ENCODE measurements around the gene NSL1.

The NSL1 gene

DNA sequence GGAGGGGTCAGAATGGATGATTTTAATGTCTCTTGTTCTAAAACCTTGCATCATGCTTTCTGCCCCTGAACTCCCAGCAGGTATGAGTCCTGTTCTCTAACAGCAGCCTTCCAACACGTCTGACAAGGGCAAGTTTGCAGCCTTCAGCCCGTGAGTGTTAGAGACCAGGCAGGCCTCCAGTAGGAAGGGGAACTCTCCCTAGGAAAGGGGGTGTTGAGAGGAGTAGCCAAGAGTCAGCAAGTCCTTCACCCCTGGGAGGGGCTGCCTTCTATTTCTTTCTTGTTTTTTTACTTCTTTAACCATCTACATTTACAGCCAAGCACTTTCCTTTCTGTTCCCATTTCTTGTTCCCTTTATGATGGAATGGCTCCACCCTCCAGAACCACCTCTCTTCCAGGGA is 106.1 kb downstream of the NSL1 start:
- DNase-seq (ENCODE audit: low read depth): no peak

DNA sequence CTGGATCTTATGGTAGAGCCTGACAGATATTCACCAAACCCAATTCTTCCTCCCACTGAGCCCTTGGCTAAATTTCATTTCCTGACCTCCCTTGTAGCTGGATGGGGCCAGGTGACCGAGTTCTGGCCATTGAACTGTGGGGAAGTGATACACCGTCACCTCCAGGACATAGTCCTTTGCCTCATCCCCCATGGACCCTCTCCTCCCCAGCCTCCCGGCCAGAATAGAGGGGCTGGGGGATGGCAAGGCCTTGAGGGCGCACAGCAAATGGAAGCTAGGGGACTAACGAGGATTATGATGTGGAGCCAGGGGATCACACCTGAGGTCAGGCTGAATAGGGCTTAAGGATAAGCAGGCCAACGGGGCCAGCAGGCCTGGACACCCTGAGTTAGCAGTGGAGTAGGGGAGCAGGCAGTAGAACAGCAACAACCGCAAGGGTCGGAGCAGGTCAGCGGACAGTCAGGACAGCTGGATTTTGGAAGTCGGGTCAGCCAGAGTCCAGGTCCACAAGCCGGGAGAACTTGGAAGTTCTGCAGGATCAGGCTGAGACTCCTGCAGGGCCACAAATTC is 107.0 kb downstream of the NSL1 start:
- DNase-seq (ENCODE audit: low read depth): no peak

DNA sequence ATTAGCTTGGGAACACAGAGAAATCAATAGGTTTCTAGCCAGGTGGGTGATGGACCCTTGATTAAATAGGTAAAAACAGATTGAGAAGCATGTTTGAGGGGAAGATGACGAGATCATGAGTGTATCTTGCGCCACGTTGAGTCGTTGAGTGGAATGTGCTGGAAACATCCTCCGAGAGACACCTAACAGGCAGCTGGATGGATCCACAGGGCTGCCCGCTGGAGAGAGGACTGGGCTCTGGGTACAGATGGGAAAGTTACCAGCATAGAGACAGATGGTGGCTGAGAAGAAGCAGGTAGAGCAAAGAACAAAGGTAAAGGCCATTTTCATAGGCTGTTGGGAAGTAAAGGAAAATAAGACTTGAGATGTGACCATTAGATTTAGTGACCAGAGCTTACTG is 107.5 kb downstream of the NSL1 start:
- DNase-seq (ENCODE audit: low read depth): no peak

DNA sequence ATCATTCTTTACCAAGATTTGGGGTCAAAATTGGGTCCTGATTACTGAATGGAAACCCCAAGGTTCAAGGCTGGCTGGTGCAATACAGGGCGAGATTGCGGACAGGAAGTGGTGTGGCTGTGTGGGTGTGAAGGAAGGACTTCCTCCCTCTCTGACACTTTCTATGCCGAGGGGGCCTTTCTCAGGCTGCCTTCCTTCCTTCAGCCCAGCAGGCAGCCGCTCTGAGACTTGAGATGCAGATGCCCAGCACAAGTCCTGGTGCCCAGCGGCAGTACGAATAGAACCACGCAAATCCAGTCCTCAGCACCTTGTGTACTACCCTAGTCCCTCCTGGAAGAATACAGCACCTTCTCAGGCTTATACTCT is 108.2 kb downstream of the NSL1 start:
- DNase-seq (ENCODE audit: low read depth): no peak

DNA sequence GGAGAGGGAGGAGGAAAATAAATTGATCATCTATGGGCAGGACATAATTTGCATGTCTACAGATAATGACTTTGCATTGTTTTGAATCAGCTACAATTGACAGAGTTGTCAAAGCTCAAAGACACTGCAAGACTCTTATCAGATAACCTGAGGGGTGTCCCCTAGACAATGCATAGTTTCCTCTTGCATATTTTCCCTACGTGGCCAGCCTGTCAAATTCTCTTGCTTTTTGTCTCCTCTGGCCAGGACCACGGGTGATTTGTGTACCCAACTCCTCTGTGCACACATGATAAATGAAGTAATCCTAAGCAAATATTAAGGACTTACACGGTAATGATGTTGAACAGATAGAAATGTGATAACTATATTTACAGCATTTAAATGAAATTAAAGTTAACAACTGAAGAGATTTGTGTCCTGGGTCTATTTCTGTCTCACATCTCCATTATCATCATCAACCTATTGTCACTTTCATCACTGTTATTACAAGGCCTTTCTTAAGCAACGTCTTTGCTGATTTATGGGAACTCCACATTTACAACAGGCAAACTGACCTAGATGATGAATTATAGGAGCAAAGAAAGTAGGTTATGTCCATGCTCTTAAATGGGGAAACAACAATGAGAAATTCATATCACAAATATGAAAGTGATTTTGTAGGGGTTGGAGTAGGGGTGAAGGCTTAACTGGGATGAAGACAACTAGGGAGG is 110.7 kb downstream of the NSL1 start:
- DNase-seq (ENCODE audit: low read depth): no peak

DNA sequence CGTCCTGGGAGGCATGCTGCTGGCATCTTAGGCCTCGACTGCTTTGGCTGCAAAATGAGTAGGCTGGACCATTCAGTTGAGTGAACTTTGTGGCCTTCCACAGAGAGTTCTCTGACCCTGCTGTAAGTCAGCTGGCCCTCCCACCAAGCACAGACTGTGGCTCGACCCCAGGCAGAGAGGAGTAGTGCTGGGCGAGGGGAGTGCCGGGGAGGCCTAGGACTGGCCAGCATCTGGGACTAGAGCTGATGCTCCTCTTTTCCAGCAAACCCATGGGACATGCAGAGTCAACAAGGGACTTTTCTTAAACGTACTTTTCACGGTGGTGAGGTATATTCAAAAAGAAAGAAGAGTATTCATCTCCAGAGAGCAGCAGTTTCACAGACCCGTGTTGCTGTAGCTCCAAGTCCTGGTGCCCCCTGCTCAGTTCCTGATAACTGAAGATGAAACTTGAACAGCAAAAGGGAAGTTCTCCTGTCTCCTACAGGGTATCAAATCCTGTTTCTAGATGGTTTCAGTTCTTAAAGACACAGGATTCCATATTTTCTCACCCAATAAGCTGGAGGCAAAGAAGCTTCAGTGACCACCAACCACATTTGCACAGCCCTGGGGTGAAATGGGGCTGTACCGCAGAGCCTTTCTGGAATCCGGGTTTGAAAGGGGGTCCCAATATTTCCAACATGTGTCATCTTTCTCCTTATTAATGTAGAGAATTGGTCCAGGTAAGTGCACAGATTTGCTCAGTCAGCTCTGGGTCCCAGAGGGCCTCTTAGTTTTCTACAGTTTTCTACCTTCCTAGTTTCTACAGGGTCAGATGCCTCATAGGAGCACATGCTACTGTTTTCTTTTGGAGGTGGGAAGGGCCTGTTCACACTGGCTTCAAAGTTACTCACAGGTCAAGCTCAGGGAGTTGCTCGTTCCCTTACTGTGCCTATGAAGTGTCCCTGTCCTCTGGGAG is 112.8 kb downstream of the NSL1 start:
- no peak for DNase-seq (ENCODE audit: low read depth)

DNA sequence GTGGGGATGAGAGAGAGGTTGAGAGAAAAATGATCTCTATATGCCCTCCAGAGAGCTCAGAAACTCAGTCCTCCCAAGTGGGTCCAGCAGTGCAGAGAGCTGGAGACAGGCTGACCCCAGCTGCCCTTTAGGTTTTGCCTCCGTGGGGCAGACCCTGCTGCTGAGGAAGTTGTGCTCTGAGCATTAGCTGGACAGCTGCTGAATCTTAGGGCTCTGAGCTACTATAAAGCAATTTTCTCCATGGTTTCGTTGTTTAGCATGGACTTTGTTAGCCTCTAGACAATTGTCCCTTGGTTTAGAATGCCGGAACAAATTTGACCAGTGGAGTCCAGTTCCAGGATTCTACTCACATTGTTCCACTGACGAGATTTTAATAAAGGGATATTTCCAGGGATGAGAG is 114.0 kb downstream of the NSL1 start:
- no peak for DNase-seq (ENCODE audit: low read depth)

DNA sequence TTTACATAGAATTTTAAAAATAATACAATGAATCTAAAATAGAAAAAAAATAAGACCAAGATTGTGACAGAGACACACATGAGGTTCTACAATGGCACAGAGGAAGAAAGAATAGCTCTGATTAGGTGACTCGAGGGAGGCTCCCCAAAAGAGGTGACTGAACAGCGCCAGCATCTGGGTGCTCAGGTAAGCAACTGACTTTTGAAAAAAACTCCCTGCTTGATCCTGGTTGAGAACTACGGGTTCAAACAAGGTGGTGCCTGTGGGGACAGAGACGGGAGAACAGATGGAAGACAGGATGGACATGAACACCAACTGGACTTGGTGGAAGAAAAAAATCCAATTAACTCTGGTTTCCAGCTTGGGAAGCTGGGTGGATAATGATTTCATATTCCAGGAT is 114.4 kb downstream of the NSL1 start:
- DNase-seq (ENCODE audit: low read depth): no peak

Measured in stimulated activated CD8-positive, alpha-beta memory T cell treated with anti-CD3 and anti-CD28 coated beads, Interleukin-12 subunit alpha, Interleukin-12 subunit beta, amount 100 ng/mL, for 1 hour (primary cell).